Thyroid gland (tissue), 4 donors: ENCODE measurements around the gene MYO18A. TPM values are rescaled to one million over a fixed set of nuclear protein-coding genes. Genes with fewer than 3 reads are reported as not detected.

ENCODE experiments used
- DNase-seq, 2 donors: peaks; one replicate each; pipeline ENCODE4 v3.0.0-alpha.2; 2019
- H3K27ac ChIP-seq, 3 donors: fragments of 200-600 bp; sonication (generic); 1 replicate in 2 of 3; 2 replicates in 1 of 3; pipeline ENCODE4 v1.5.1; 2016 to 2019; ENCODE audit warnings: mild to moderate bottlenecking in 1 of 3, moderate library complexity in 1 of 3
- H3K27me3 ChIP-seq: fragments of 200-600 bp; sonication (generic); one replicate; pipeline ENCODE4 v1.5.1; 2019
- H3K36me3 ChIP-seq, 2 donors: fragments of 200-600 bp; sonication (generic); one replicate each; pipeline ENCODE4 v1.5.1; 2016 to 2019
- H3K4me1 ChIP-seq, 2 donors: fragments of 200-600 bp; sonication (generic); one replicate each; pipeline ENCODE4 v1.5.1; 2017 to 2019
- H3K4me3 ChIP-seq, 3 donors: fragments of 200-600 bp; sonication (generic); replicated peaks in 1 of 3; 1 replicate in 2 of 3; 2 replicates in 1 of 3; pipeline ENCODE4 v1.5.1; 2016; ENCODE audit warnings: mild to moderate bottlenecking in 1 of 3
- H3K9me3 ChIP-seq: fragments of 200-600 bp; sonication (generic); one replicate; pipeline ENCODE4 v1.5.1; 2017
- POLR2A ChIP-seq, 2 donors: fragments of 450-650 bp; IDR thresholded peaks; one replicate each; pipeline ENCODE4 v1.6.1; 2017; ENCODE audit warnings: antibody characterized with exemption in 2 of 2, mild to moderate bottlenecking in 2 of 2, moderate library complexity in 1 of 2
- WGBS, 2 donors: methylation state at CpG; one replicate each; pipeline ENCODE4 v1.1.5; 2017; 5-methylcytosine and 5-hydroxymethylcytosine counted together
- intact Hi-C: fragments of 100-400 bp; cut with DNase I; formaldehyde crosslinking; loops from one replicate; pipeline ENCODE4 v1.15.1; 2023
- total RNA-seq, 4 donors: library from RNA; depleted of rRNA; stranded (reverse); fragments of >200 nt; gene quantifications; one replicate each; pipeline ENCODE4 v1.2.3, GENCODE V29; 2016
- TF ChIP-seq, protein P1 (sequence below), 6 experiments: fragments of 200-600 bp in 3 of 6; fragments of 450-650 bp in 3 of 6; sonication (generic) in 3 of 6; IDR thresholded peaks; one replicate each; pipeline ENCODE4 v1.5.1; 2016 to 2019; ENCODE audit warnings: antibody characterized with exemption in 6 of 6, mild to moderate bottlenecking in 2 of 6, inconsistent platforms in 1 of 6, moderate library complexity in 1 of 6

MYO18A gene
- total RNA-seq, 4 donors from 2014 or later, result 32.1 to 49.8 (median 40.6) TPM

DNA sequence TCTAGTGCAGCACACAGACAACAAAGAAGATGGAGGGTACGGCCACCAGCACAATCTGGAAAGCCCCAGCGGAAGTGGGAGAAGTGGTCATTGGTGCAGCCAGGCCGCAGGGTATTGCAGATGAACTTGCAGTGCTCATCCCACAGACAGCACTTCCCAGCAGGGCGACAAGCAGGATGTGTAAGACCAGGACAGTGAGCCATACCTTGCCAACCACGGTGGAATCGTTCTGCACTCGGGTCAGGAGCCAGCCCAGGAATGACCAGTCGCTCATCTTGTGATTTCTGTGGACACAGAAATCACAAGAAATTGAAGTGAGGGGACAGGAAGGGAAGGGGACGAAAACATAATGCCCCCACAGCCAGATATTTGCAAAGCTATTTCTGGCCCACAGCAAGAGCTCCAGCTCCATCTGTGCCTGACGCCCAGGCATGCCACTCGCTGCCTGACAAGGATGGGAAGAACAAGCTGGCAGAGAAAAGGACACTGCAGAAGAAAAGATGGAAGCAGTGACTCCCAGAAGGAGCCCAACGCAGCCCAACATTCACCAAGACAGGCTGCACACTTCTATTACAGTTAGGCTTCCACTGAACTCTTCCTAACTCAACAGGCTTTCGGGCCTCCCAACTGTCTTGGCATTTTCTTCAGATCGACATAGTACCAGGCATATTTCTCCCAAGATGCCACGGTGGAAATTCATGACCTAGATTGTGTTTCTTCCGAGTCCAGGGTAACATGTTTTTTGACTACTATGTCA lies 17.5 kb upstream of the MYO18A start:
- TF ChIP-seq, protein P1, sequence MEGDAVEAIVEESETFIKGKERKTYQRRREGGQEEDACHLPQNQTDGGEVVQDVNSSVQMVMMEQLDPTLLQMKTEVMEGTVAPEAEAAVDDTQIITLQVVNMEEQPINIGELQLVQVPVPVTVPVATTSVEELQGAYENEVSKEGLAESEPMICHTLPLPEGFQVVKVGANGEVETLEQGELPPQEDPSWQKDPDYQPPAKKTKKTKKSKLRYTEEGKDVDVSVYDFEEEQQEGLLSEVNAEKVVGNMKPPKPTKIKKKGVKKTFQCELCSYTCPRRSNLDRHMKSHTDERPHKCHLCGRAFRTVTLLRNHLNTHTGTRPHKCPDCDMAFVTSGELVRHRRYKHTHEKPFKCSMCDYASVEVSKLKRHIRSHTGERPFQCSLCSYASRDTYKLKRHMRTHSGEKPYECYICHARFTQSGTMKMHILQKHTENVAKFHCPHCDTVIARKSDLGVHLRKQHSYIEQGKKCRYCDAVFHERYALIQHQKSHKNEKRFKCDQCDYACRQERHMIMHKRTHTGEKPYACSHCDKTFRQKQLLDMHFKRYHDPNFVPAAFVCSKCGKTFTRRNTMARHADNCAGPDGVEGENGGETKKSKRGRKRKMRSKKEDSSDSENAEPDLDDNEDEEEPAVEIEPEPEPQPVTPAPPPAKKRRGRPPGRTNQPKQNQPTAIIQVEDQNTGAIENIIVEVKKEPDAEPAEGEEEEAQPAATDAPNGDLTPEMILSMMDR (IDR thresholded peaks at IDR 0.05), result no peak
- TF ChIP-seq POLR2A (IDR thresholded peaks at IDR 0.05), result no peak
- Histone ChIP-seq H3K27ac (no peak overlapping the region), H3K36me3 (no peaks in the 10 kb centered on the region), H3K4me1 (no peaks in the 10 kb centered on the region), H3K27me3 (no peaks in the 10 kb centered on the region), H3K4me3 (no peak overlapping the region), H3K9me3 (no peaks in the 10 kb centered on the region)
- DNase-seq, result no peak
- intact Hi-C loops, result no loop called here
- WGBS, 2 donors, result 90 to 91% methylated on average over 16 of the region's 16 CpGs

DNA sequence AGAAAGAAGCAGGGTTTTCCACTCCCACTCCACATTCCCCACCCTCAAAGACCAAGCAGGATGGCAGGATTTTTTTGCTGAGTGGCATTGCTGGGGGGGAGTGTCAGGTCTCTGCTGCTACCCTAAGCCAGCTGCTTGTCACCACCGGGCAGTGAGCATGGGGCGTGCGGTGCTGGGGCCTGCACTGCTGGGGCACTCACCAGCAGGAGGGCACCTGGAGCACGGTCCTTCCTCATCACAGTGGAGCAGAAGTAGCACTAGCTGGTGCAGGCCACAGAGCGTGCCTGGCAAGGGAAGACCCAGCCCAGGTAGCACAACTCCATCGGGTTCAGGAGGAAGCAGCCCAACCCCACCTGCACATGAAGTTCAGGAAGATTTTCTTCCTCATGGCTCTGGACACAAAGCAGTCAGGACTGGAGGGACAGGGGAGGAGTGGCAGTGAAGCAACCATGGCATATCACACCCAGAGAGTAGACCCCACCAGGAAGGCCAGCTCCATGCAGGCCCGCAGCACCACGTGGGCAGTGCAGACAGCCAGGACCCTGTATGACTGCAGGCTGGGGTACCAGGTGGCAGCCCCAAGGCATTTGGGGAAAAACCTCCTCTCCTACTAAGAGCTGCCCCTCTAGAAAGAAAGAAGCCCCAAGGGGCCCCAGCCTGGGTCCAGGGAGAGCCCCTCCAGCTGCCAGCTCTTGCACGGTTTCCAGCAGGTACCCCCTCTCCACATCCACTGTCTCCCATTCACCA lies 16.7 kb upstream of the MYO18A start:
- Histone ChIP-seq H3K27ac (no peak overlapping the region), H3K36me3 (no peaks in the 10 kb centered on the region), H3K27me3 (no peaks in the 10 kb centered on the region), H3K4me1 (no peaks in the 10 kb centered on the region), H3K9me3 (no peaks in the 10 kb centered on the region), H3K4me3 (no peak overlapping the region)
- WGBS, 2 donors, result 87 to 89% methylated on average over 6 of the region's 9 CpGs
- intact Hi-C loops, result no loop called here
- TF ChIP-seq POLR2A (IDR thresholded peaks at IDR 0.05), result no peak
- TF ChIP-seq, protein P1 (IDR thresholded peaks at IDR 0.05), result no peak
- no peak for DNase-seq

DNA sequence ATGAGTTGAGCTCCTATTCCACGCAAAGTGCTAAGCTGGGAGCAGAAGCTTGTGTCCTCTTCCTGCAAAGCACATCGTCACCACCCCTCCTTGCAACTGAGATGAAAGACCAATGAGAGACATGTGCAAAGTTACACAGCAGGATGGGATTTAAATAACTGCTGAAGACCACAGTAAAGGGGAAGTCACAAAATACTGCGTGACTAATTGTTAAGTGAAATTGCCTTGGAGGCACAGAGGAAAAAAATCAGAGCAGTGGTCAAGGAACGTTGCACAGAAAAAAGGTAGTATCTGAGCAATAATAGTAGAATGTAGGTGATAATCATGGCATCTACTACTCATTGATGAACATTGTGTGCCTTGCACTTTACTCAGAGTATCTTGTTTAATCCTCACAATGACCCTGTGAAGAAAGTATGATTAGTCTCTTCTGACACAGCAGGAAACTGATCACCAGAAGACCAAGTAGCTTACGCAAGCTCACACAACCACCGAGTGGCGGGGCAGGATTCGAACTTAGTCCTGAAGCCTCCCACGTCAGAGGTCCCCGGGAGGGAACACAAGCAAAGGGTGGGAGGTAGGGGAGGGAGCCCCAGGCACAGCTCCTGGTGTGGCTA lies 15.4 kb upstream of the MYO18A start:
- 68 to 73% methylated on average over 10 of the region's 10 CpGs for WGBS, 2 donors
- Histone ChIP-seq H3K4me3 (no peak overlapping the region), H3K27ac (no peak overlapping the region), H3K27me3 (no peaks in the 10 kb centered on the region), H3K4me1 (no peaks in the 10 kb centered on the region), H3K9me3 (no peaks in the 10 kb centered on the region), H3K36me3 (no peaks in the 10 kb centered on the region)
- intact Hi-C loops, result no loop called here
- no peak for TF ChIP-seq POLR2A (IDR thresholded peaks at IDR 0.05)
- TF ChIP-seq, protein P1 (IDR thresholded peaks at IDR 0.05), result no peak
- DNase-seq, result no peak

DNA sequence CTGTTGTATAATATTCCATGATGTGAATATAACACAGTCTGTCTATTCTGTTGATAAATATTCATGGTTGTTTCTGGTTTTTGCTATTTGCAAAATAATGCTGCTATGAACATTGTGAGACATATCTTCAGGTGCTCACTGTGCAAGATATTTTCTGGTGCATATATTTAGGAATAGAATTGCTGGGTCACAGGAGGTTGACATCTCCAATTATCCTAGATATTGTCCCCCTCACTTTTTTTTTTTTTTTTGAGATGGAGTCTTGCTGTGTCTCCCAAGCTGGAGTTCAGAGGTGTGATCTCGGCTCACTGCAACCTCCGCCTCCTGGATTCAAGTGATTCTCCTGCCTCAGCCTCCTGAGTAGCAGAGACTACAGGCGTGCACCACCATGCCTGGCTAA lies 14.5 kb upstream of the MYO18A start:
- 91 to 96% methylated on average over 3 of the region's 3 CpGs for WGBS, 2 donors
- intact Hi-C loops, result no loop called here

More for the DNA sequence above, 14.5 kb upstream of the MYO18A start:
- no peaks in the 10 kb centered on the region for H3K4me1 ChIP-seq
- no peaks in the 10 kb centered on the region for H3K36me3 ChIP-seq
- no peaks in the 10 kb centered on the region for H3K9me3 ChIP-seq
- H3K27me3 ChIP-seq, result no peaks in the 10 kb centered on the region
- no peak for TF ChIP-seq POLR2A (IDR thresholded peaks at IDR 0.05)
- TF ChIP-seq, protein P1 (IDR thresholded peaks at IDR 0.05), result no peak
- H3K4me3 ChIP-seq, result no peak overlapping the region
- no peak for DNase-seq
- no peak overlapping the region for H3K27ac ChIP-seq
